ENCODE data around the gene SLCO3A1.

The SLCO3A1 gene

DNA sequence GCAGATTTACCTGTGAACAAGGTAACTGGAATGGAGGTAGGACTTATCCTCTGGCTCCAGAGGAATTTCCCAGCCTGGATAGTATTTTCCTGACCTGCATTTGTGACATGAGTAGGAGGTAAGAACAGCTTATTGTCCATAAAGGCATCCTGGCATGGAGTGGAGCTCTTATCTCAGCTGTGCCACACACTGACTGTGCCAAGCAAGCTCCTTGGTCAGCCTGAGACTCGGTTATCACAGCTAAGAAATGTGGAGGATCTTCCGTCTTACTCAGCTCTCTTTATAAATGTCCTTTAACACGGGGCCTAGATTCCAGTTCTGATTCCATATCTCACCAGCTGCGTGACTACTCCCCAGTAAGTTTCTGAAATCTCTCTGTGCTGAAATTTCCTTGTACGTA is 38.9 kb downstream of the SLCO3A1 start (continued):
- TF ChIP-seq HOXD13 (CRISPR knock-in tag; IDR thresholded peaks at IDR 0.05; ENCODE audit: borderline replicate concordance) = no peak

DNA sequence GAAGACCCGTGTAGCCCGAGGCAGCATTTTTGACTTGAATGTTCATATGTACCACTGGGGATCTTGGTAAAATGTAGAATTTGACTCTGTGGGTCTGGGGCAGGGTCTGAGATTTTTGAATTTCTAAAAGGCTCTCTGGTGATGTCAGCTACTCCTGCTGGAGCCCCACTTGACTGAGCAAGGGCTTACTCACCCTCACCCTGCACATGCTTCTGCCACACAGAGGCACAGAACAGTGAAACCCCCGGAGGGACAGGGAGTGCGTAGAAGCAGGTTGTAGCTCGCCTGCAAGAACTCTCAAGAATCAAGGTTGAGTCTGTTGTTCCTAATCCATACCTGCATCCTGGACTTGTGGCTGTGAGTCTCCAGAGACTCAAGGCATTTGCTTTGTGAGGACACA is 41.1 kb downstream of the SLCO3A1 start:
- Histone ChIP-seq H3K9me3 (ENCODE audit: control insufficient read depth, insufficient read depth, low read depth, low read length) (no peaks in the 10 kb centered on the region), H3K27ac (ENCODE audit: extremely low read depth, low read depth, low read length) (no peak overlapping the region), H3K4me3 (ENCODE audit: low read depth, low read length) (no peak overlapping the region), H3K4me1 (ENCODE audit: control insufficient read depth, insufficient read depth, low read length) (no peaks in the 10 kb centered on the region), H3K36me3 (ENCODE audit: control insufficient read depth in 2 of 2, insufficient read depth in 1 of 2, low read length in 2 of 2) (no peaks in the 10 kb centered on the region)
- TF ChIP-seq SCRT1 (tag by site-specific recombination; IDR thresholded peaks at IDR 0.05; ENCODE audit: borderline replicate concordance) (no peak), ZNF324 (tag by site-specific recombination; IDR thresholded peaks at IDR 0.05) (no peak), KLF7 (tag by site-specific recombination; IDR thresholded peaks at IDR 0.05; ENCODE audit: borderline replicate concordance) (no peak), ZNF549 (tag by site-specific recombination; IDR thresholded peaks at IDR 0.05) (no peak), ZNF214 (tag by site-specific recombination; IDR thresholded peaks at IDR 0.05; ENCODE audit: borderline replicate concordance) (no peak), RBAK (tag by site-specific recombination; IDR thresholded peaks at IDR 0.05) (no peak), ZNF292 (tag by site-specific recombination; IDR thresholded peaks at IDR 0.05; ENCODE audit: borderline replicate concordance, low read depth) (no peak), KLF16 (tag by site-specific recombination; IDR thresholded peaks at IDR 0.05) (no peak), ZNF555 (tag by site-specific recombination; conservative IDR thresholded peaks at IDR 0.05) (no peak), ZNF660 (tag by site-specific recombination; IDR thresholded peaks at IDR 0.05) (no peak)
- ChIA-PET POLR2A (no interaction called here), CTCF (no interaction called here)

DNA sequence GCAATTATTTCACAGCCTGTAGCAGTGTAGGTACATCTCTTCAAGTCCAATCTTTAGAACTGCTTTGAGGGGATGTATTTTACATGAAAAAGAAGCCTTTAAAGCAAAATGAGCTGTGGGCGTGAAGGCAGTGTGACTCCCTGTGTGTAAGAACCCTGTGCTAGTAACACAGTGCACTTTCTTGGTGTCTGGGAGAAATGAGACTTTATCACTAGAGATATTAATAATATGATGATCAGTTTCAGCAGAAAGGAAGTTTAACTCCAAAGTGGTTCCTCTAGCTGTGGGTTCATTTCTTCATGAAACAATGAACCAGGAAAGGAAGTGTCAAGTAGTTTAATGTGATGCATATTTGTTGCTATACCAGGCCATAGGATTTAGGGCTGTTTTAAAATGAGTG is 41.5 kb downstream of the SLCO3A1 start:
- Histone ChIP-seq H3K4me1 (ENCODE audit: control insufficient read depth, insufficient read depth, low read length) (no peaks in the 10 kb centered on the region), H3K27ac (ENCODE audit: extremely low read depth, low read depth, low read length) (no peak overlapping the region), H3K9me3 (ENCODE audit: control insufficient read depth, insufficient read depth, low read depth, low read length) (no peaks in the 10 kb centered on the region), H3K36me3 (ENCODE audit: control insufficient read depth in 2 of 2, insufficient read depth in 1 of 2, low read length in 2 of 2) (no peaks in the 10 kb centered on the region), H3K4me3 (ENCODE audit: low read depth, low read length) (no peak overlapping the region)
- TF ChIP-seq SALL2 (tag by site-specific recombination; IDR thresholded peaks at IDR 0.05; ENCODE audit: borderline replicate concordance) (no peak), ZNF335 (tag by site-specific recombination; conservative IDR thresholded peaks at IDR 0.05) (no peak), ZBTB1 (tag by site-specific recombination; IDR thresholded peaks at IDR 0.05) (no peak), ZSCAN16 (tag by site-specific recombination; IDR thresholded peaks at IDR 0.05) (no peak), ZNF274 (IDR thresholded peaks at IDR 0.05; ENCODE audit: low read length) (no peak), ZNF274 (tag by site-specific recombination; IDR thresholded peaks at IDR 0.05; ENCODE audit: borderline replicate concordance) (no peak)
- TF ChIP-seq, protein P1, sequence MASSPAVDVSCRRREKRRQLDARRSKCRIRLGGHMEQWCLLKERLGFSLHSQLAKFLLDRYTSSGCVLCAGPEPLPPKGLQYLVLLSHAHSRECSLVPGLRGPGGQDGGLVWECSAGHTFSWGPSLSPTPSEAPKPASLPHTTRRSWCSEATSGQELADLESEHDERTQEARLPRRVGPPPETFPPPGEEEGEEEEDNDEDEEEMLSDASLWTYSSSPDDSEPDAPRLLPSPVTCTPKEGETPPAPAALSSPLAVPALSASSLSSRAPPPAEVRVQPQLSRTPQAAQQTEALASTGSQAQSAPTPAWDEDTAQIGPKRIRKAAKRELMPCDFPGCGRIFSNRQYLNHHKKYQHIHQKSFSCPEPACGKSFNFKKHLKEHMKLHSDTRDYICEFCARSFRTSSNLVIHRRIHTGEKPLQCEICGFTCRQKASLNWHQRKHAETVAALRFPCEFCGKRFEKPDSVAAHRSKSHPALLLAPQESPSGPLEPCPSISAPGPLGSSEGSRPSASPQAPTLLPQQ (tag by site-specific recombination; IDR thresholded peaks at IDR 0.05) = no peak
- TF ChIP-seq, protein P2, sequence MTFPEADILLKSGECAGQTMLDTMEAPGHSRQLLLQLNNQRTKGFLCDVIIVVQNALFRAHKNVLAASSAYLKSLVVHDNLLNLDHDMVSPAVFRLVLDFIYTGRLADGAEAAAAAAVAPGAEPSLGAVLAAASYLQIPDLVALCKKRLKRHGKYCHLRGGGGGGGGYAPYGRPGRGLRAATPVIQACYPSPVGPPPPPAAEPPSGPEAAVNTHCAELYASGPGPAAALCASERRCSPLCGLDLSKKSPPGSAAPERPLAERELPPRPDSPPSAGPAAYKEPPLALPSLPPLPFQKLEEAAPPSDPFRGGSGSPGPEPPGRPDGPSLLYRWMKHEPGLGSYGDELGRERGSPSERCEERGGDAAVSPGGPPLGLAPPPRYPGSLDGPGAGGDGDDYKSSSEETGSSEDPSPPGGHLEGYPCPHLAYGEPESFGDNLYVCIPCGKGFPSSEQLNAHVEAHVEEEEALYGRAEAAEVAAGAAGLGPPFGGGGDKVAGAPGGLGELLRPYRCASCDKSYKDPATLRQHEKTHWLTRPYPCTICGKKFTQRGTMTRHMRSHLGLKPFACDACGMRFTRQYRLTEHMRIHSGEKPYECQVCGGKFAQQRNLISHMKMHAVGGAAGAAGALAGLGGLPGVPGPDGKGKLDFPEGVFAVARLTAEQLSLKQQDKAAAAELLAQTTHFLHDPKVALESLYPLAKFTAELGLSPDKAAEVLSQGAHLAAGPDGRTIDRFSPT (tag by site-specific recombination; IDR thresholded peaks at IDR 0.05) = no peak
- POLR2A ChIA-PET = no interaction called here
- CTCF ChIA-PET = interaction anchor here (0.6 kb wide), 1 partner anchor 11 kb away, joined by 4 read pairs; no protein-coding TSS in a partner anchor
